ENCODE measurements around the gene PNLDC1.
"Not testable (repeated sequence)": the region's sequence is repeated elsewhere in the genome, so short reads cannot be mapped to it uniquely, and the experiment has no call there.

PNLDC1 gene

DNA sequence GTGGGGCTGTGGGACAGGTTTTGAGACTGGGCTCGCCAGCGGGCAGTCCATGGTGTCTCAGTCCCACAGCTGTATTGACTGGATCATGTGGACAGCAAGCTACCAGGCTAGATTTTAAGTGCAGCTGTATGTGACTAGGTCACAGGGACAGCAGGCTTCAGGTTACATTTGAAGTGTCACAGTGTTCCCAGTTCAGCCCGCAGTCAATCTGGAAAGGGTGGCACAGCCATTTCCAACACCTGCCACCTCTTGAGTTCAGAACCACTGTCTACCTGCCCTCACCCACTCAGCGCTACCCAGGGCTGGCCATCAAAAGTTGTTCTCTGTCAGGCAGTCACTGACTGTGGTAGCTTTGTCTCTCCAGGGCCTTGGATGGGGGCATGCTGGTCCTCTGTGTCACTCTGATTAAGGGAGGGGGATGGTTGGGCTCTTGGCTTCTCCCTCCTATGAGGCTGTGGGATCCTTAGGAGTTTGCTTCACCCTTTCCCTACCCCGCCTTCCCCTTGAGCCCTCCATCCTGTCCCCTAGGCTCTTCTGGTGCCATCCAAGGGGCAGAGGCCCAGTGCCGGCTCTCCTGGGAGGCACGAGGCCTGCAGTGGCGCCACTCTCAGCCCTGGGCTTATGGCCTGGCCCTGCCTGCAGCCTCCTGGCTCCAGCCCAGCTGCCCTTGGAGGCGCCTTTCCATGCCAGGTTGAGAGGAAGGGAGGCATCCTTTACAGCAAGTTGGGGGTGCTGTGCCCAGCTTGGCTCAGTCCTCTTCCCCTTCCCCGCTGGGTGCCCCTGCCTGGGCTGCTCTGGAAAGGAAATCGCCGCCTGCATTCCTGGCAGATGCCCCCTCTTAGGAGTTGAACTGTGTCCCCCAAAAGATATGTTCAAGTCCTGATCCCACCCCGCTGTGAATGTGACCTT lies 44.9 kb downstream of the PNLDC1 start:
- no peak for DNase-seq (ENCODE audit: low read depth in 2 of 3, low spot score in 2 of 3)

DNA sequence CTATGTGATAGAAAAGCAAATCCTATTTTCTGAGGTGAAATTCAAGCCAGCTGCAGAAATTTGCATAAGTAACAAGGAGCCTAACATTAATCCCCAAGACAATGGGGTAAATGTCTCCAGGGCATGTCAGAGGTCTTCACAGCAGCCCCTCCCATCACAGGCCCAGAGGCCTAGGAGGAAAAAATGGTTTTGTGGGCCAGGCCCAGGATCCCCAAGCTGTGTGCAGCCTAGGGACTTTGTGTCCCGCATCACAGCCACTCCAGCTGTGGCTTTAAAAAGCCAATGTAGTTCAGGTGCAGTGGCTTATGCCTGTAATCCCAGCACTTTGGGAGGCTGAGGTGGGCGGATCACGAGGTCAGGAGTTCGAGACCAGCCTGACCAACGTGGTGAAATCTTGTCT lies 48.5 kb downstream of the PNLDC1 start:
- DNase-seq (ENCODE audit: low read depth in 2 of 3, low spot score in 2 of 3), result not testable (repeated sequence)

DNA sequence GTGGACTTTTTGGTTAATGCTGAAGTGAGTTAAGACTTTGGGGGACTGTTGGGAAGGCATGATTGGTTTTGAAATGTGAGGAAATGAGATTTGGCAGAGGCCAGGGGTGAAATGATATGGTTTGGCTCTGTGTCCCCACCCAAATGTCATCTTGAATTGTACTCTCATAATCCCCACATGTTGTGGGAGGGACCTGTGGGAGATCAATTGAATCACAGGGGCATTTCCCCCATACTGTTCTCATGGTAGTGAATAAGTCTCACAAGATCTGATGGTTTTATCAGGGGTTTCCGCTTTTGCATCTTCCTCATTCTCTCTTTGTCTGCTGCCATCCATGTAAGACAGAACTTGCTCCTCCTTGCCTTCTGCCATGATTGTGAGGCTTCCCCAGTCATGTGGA lies 49.8 kb downstream of the PNLDC1 start:
- DNase-seq (ENCODE audit: low read depth in 2 of 3, low spot score in 2 of 3), result not testable (repeated sequence)

DNA sequence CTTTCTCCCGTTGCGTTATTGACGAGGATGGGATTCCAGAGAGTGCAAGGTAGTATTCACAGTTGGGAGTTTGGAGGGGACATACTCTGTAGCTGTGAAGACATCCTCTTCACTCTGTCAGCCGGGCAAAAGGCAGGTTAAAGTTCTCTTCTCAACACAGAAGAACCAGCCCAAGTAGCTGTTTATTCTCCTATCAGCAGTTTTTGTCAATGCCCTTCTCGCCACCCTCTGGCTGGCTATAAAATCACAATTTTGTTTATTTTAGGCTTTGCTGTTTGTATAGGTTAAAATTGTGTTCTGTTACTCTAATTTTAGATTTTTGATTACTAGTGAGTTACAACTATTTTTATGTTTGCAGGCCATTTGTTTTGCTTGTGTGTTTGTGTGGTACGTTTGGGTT lies 52.8 kb downstream of the PNLDC1 start:
- no peak for DNase-seq (ENCODE audit: low read depth in 2 of 3, low spot score in 2 of 3)

DNA sequence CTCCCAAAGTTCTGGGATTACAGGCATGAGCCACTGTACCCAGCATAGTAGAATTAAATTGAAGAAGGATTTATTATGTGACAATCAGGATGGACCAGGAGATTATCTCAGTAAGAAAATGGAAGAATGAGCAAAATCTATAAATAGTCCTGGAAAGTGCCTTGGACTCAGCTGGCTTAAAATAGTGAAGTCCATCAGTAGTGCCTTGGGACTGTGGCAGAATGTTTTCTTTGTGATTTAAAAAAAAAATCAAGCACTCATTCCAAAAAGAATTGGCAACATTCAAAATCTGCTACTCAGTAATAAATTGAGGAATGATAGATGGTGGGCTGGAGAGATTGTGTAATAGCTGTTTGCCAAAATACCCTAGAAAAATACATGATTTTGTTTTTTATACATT lies 53.7 kb downstream of the PNLDC1 start:
- no peak for DNase-seq (ENCODE audit: low read depth in 2 of 3, low spot score in 2 of 3)

DNA sequence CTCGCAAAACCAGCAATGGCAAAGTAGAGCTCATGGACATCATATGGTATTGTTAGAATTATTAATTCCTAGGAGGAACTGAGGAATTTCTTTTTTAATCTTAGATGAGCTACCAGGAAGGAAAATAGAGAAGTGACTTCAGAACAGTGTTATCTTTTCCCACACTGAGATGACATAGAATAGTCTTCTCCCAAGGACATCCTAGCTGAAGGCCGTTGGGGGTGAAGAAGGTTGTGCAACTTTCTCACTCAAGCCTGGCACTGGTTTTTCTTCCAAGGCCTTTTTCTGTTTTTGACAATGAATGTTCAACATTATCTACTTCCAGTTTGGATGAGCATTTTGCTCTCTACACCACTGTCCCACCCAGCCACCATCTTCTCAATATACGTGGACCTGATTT lies 54.9 kb downstream of the PNLDC1 start:
- DNase-seq (ENCODE audit: low read depth in 2 of 3, low spot score in 2 of 3), result no peak

DNA sequence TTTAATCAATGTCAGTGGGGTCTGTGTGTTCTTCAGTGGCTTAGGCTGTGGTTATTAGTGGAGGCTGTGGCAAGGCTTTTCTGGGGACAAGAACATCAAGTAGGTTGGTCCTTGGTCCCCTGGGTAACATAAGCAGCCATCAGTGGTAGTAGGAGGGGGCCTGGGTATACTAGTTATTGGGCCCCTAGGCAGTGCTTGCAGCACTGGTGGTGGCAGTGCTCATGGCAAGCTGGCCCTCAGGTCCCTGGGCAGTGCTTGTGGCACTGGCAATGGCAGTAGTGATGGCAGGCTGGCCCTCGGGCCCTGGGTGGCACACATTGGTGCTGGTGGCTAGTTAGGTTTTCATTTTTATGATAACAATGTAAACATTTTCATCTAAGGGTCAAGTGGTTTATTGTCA lies 58.2 kb downstream of the PNLDC1 start:
- DNase-seq (ENCODE audit: low read depth in 2 of 3, low spot score in 2 of 3), result no peak

DNA sequence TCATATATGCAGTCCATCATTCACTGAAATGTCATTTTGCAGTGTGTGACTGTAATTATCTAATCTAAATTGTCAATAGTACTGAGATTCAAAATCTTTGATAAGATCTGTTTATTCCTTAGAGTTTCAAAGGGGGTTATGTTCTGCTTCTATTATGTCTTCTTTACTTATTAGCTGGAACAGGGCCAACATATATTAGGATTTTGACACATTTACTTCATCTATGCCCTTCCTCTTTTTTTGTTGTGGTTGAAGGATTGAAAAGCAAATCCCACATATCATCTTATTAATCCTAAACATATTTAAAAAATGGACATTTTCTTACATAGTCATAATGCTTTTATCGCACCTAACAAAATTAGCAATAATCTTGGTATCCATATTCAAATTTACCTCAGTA lies 60.4 kb downstream of the PNLDC1 start:
- DNase-seq (ENCODE audit: low read depth in 2 of 3, low spot score in 2 of 3), result no peak

DNA sequence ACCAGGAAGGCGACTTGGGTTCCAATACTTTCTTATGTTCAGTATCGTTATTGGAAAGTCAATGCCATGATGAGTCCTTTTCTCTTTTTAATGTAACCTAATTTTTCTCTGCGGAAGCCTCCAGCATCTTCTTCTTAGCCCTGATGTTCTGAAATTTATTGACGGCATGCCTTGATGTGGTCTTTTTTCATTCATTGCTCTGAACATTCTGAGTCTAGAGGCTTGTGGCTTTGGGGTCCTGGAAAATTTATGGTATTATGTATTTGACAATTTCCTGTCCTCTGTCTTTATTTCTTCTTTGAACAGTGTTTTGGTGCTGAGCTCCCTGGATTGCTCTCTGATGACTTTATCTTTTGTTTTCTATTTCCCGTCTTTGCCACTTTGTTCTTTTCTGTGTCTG lies 62.0 kb downstream of the PNLDC1 start:
- no peak for DNase-seq (ENCODE audit: low read depth in 2 of 3, low spot score in 2 of 3)

DNA sequence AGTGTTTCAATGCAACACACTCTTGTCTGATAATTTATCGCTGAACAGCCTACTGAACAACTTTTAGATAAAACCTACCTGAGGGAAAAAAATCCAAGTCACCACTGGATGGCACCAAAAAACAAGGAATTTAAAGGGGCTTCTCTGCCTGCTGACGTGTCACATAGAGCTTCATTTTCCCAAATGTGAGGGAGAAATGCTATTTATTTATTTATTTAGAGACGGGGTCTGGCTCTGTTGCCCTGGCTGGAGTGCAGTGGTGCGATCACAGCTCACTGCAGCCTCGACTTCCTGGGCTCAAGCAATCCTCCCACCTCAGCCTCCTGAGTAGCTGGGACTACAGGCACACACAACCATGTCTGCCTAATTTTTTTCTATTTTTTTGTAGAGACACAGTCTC lies 63.3 kb downstream of the PNLDC1 start:
- DNase-seq (ENCODE audit: low read depth in 2 of 3, low spot score in 2 of 3), result not testable (repeated sequence)

DNA sequence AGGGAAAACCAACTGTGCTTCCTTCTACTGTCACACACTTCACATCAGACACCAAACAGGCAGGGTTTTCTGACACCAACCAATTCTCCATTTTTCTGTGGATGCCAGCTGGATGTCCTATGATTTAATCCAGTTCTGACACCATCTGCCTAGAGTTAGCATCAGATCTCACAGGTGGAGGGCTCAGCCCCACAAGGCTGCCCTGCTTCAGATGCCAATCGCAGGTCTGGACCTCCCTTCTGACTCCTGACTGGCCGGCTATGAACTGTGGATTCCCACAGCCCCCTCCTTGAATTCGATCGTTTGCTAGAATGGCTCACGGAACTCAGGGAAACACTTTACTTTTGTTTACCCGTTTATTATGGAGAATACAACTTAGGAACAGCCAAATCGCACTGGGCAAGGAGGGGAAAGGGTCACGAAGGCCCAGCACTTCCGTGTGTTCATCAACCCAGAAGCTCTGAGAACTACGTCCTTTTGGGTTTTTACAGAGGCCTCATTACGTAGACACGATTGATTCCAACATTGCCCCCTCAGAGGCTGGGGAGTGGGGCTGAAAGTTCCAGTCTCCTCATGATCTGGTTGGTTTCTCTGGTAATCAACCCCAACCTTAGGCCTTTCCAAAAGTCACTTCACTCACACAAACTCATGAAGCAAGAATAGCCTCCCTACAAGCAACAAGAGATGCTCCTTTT lies 65.3 kb downstream of the PNLDC1 start:
- no peak for DNase-seq (ENCODE audit: low read depth in 2 of 3, low spot score in 2 of 3)

DNA sequence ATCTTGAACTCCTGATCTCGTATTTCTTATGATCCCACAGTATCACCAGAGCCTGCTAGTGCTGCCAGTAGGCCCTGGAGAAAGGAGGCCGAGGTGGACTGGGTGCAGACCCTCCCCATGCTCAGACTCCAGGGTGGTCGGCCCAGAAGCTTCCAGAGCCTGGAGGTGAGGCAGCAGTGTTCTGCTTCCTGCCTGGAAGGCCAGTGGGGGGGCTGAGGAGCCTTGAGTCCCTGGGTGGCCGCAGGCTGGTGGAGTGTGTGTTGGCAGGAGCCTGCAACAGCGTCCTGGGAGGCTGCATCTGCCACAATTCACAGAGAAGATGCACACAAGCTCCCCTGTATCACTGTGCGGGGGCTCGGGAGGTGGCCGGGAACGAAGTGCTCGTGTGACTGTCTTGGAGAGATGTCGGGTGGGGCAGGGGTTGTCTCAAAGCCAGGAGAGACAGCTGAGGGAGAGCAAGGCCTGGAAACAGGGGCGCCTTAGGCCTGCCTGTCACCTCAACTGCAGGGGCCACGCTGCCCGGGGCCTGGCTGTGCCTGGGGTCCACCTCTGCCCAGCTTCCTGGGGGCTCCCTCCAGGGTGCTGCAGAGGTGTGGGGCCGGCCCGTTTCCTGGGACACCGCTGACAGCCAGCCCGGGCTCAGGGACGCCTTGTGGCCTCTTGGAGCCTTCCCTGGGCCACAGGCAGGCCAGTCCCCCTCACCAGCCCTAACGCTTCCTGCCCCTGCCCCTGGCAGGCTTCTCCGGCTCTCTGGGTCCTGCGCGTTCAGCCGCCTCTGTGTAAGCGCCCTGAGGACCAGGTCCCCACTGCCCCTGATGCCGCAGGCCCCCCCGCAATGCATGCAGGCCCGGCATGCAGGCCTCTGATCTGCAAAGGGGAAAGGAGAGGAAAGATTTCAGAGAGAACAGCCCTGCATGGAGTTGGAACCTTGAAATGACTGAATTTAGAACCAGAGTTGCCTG lies 66.5 kb downstream of the PNLDC1 start:
- no peak for DNase-seq (ENCODE audit: low read depth in 2 of 3, low spot score in 2 of 3)

Measured in activated CD8-positive, alpha-beta memory T cell treated with anti-CD3 and anti-CD28 coated beads for 48 hours (primary cell).